Fibroblast of skin of back (primary cell): Measurements from ENCODE around the gene ARID3A.
"Not testable (repeated sequence)": the region's sequence is repeated elsewhere in the genome, so short reads cannot be mapped to it uniquely, and the experiment has no call there.

Experiments used
- DNase-seq: peaks from one replicate; pipeline ENCODE4 v3.0.0-alpha.2; 2013

The ARID3A gene

GRCh38 chr19:947707-948539, 22.1 kb downstream of the ARID3A start:
- no peak for DNase-seq

- no peak for DNase-seq
Measured at GRCh38 chr19:948842-949496, 23.1 kb downstream of the ARID3A start.

DNA sequence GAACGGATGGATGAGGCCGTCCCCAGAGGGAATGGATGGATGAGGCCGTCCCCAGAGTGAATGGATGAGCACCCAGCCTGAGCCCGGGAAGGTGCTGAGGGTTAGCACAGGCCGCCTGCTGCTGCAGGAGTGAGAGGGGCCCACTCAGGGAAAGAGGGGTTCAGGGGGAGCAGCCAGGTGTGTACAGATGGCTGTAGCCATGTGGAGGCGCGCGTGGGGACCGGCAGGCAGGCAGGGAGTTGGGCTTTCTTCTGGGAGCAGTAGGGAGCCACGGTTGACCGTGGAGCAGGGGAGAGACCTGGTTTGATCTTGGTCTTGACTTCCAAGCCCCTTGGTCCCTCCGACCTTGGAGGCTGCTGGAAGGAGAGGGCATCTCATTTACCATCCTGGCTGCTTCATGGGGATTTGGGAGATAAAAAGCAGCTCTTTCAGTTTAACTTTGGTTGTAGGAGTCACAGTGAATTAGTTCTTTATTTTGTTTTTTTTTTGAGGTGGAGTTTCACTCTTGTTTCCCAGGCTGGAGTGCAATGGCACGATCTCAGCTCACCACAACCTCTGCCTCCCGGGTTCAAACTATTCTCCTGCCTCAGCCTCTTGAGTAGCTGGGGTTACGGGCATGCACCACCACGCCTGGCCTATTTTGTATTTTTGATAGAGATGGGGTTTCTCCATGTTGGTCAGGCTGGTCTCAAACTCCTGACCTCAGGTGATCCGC, 24.7 kb downstream of the ARID3A start:
- no peak for DNase-seq

GRCh38 chr19:952049-952679, 26.3 kb downstream of the ARID3A start:
- no peak for DNase-seq

GRCh38 chr19:952680-953444, 27.0 kb downstream of the ARID3A start:
- no peak for DNase-seq

- DNase-seq: no peak
Measured at GRCh38 chr19:953445-954271, 27.8 kb downstream of the ARID3A start.

DNA sequence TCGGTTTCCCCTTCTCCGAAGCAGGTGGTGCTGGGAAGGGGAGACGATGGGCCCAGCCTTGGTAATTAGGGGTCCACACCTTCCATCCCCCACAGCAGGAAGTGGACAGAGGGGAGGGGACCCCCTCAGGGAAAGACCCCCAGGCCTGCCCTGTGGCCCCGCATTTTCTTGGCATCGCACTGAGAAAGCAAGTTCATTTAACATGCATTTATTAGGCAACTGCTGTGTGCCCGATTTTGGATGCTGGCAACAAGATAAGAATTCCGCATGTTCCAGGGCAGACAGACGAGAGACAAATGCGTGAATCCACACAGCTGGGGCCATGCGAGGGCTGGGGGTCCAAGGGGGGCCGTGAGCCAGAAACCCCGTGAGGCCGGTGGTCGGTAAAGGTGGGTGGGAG, 28.4 kb downstream of the ARID3A start:
- no peak for DNase-seq

DNA sequence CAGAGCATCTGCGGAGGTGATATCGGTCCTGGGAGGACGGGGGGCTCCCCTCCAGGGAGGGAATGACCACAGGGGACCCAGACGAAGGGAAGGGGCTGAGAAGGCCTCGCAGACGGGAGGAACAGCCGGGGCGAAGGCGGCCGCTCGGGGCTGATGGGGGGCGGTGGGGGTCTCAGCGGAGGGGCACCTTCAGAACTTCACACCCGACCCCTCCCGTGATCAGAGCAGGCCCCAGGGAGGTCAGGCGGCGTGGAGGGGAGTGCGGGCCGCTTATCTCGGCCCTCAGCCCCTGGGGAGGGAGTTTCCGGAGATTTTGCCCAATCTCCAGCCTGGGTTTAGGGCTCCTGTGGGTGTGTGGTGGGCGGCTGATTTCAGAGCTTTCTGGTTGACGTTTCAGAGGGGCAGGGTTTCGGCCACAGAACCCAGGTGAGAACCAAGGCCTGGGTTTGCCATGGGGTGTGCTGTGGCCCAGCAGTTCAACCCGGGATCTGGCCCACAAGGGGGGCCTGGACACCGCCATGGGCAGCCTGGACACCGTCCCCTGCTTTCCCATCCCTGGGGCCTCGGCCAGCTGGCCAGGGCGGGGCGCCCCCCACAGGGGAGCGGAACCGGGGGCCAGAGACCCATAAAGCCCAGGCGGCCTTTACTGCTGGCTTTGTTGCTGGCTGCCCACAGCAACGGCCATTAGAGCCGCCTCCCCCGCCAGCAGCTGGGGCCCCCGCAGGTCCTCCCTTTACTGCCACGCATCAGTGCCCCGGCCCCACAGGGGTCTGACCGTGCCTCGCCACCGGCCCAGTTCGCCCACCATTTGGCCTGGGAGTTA, 29.0 kb downstream of the ARID3A start:
- no peak for DNase-seq

DNA sequence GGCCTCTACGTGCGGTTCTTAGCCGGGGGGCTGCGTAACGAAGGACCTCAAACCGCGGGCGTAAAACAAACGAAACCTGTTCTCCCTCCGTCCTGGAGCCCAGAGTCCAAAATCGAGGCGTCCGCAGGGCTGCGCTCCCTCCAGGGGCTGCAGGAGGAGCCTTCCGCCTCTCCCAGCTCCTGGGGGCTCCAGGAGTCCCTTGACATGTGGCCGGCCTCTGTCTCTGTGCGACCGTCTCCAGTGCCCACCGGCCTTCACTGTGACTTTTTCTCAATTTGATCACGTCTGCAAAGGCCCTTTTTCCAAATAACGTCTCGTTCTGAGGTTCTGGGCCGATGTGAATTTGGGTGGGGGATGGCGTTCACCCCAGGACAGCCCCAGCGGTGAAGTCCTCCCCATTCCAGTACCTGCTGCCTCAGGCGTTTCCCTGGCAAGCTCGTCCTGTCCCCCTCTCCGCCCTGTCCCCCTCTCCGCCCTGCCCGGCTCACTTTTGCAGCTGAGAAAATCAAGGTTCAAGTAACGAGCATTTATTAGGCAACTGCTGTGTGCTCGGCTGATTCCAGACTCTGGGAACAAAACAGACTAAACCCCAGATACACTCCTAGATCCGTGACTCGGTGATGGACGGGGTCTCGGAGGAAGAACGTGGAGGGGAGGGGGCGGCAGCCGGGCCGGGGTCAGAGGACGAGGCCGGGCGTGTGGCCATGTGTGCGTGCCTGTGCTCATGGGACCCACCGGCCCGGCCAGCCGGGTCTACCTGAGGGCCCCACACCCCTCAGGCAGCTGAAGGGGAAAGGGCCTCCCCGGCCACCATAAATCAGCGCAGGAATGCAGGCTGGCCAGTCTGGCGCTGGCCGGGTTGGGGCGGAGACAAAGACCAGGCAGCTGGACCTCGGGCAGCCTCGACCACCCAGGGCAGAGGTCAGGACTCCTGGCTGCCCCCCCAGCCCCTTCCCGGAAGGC, 30.2 kb downstream of the ARID3A start:
- DNase-seq: no peak

DNA sequence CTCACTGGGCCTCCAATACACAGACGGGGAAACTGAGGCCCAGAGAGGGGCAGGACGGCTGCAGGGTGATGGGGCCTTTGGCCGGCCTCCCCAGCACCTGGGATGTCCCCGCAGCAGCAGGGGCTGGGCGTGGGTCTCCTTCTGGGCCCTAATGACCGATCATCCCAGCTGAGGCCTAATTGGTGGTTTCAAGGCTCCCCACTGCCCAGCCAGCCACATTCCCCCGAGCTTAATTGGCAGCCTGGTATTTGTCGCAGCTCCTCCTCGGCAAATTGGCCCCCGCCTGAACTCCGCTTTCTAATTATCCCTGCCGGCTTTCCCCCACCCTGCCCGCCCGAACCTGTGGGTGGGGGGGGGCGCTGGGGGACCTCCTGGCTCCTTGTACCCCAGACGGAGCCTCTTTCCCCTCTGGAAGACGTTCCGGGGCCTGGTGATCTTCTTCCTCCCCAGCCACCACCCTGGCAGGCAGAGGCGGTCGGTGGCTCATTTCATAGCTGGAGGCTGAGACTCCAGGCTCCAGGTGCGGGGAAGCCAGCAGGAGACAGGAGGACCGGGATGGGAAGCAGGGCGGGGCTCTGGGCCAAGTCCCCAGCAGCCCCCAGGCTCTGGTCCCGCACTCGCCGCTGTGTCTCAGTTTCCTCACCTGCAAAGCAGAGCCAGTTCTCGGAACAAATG, 31.1 kb downstream of the ARID3A start:
- peak; percentile 65 for DNase-seq

GRCh38 chr19:957578-957977, 31.7 kb downstream of the ARID3A start:
- DNase-seq: not testable (repeated sequence)

- DNase-seq: no peak
Measured at GRCh38 chr19:958967-959855, 33.4 kb downstream of the ARID3A start.

DNA sequence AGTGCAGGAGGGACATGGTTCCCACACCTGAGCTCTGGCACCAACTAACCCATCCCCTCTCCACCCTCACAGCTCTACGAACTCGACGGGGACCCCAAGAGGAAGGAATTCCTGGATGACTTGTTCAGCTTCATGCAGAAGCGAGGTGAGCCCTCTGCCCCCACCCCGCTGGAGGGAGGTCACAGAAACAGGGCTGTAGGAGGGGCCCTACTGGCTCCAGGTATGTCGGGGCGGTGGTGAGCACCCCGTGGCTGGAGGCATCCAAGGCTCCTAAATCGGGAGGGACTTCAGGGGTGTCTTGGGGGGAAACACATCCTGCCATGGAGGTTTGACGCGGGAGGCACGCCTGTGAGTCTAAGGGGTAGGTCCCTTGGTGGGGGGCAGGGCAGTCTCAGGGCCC, 34.2 kb downstream of the ARID3A start:
- no peak for DNase-seq

GRCh38 chr19:960601-960938, 34.7 kb downstream of the ARID3A start:
- DNase-seq: no peak

GRCh38 chr19:961866-962620, 36.2 kb downstream of the ARID3A start:
- peak; percentile 33 for DNase-seq

GRCh38 chr19:962683-963400, 37.0 kb downstream of the ARID3A start:
- DNase-seq: no peak
